HepG2 (cell line): ENCODE data around the gene C1orf74. TPM values are rescaled to one million over a fixed set of nuclear protein-coding genes. Genes with fewer than 3 reads are reported as not detected.

ENCODE experiments used
- ARNT ChIP-seq: fragments of 450-650 bp; IDR thresholded peaks from 2 replicates; pipeline ENCODE4 v1.6.1; 2017
- MTA1 ChIP-seq: sonication (generic); formaldehyde crosslinking; IDR thresholded peaks from 2 replicates; pipeline ENCODE4 v1.4.0; 2020; ENCODE audit warnings: missing genetic modification reagents, mild to moderate bottlenecking, borderline replicate concordance
- RBAK ChIP-seq: sonication (generic); formaldehyde crosslinking; IDR thresholded peaks from 2 replicates; pipeline ENCODE4 v1.5.1; 2020; ENCODE audit warnings: mild to moderate bottlenecking, missing genetic modification reagents
- ZNF143 ChIP-seq: sonication (generic); formaldehyde crosslinking; IDR thresholded peaks from 2 replicates; pipeline ENCODE4 v1.4.0; 2020; ENCODE audit warnings: missing genetic modification reagents
- ZNF160 ChIP-seq: sonication (generic); formaldehyde crosslinking; IDR thresholded peaks from 2 replicates; pipeline ENCODE4 v1.8.0; 2022; ENCODE audit warnings: mild to moderate bottlenecking, inconsistent platforms, missing genetic modification reagents
- ZNF367 ChIP-seq: sonication (generic); formaldehyde crosslinking; IDR thresholded peaks from 2 replicates; pipeline ENCODE4 v1.4.0; 2020; ENCODE audit warnings: missing genetic modification reagents, borderline replicate concordance
- ZNF878 ChIP-seq: sonication (generic); formaldehyde crosslinking; IDR thresholded peaks from 2 replicates; pipeline ENCODE4 v1.8.1; 2023; ENCODE audit warnings: mild to moderate bottlenecking, missing genetic modification reagents, moderate library complexity
- ZSCAN31 ChIP-seq: sonication (generic); formaldehyde crosslinking; IDR thresholded peaks from 2 replicates; pipeline ENCODE4 v1.5.0; 2020; ENCODE audit warnings: low read depth, mild to moderate bottlenecking, missing genetic modification reagents
- polyA plus RNA-seq, 8 experiments: library from polyadenylated mRNA; depleted of rRNA in 3 of 8; stranded (reverse) in 7 of 8; unstranded in 1 of 8; fragments of >200 nt; fragmentation: Illumina TruSeq in 4 of 8; extraction: Trizol in 4 of 8; gene quantifications; 2 replicates each; pipeline versions ENCODE4 v1.2.1 to v1.2.3, GENCODE V29; 2011 to 2016; ENCODE audit warnings: low read depth in 4 of 8, missing spikeins in 1 of 8, mixed read lengths in 1 of 8; ENCODE audit not compliant: insufficient read depth in 1 of 8
- total RNA-seq, 5 experiments: library from RNA; depleted of rRNA; stranded (reverse); fragments of >200 nt; fragmentation: Illumina TruSeq; extraction: Trizol; gene quantifications; 2 replicates each; pipeline ENCODE4 v1.2.3, GENCODE V29; 2016; ENCODE audit warnings: low read depth in 1 of 5
- TF ChIP-seq, protein P1 (sequence below), 2 experiments: sonication (generic) in 1 of 2; formaldehyde crosslinking in 1 of 2; IDR thresholded peaks; 2 replicates each; pipeline versions ENCODE4 v1.4.0 to v1.6.1; 2016 to 2020; ENCODE audit warnings: borderline replicate concordance in 1 of 2, low read depth in 1 of 2, mild to moderate bottlenecking in 1 of 2, missing genetic modification reagents in 1 of 2
- TF ChIP-seq, protein P2 (sequence below): sonication (generic); formaldehyde crosslinking; conservative IDR thresholded peaks from 2 replicates; pipeline ENCODE4 v1.8.0; 2022; ENCODE audit warnings: low read depth, missing genetic modification reagents
- TF ChIP-seq, protein P3 (sequence below): sonication (generic); formaldehyde crosslinking; IDR thresholded peaks from 2 replicates; pipeline ENCODE4 v1.4.0; 2020; ENCODE audit warnings: mild to moderate bottlenecking, missing genetic modification reagents
- TF ChIP-seq, protein P4 (sequence below): sonication (generic); formaldehyde crosslinking; IDR thresholded peaks from 2 replicates; pipeline ENCODE4 v1.5.1; 2020; ENCODE audit warnings: missing genetic modification reagents, mild to moderate bottlenecking, borderline replicate concordance
- TF ChIP-seq, protein P5 (sequence below): sonication (generic); formaldehyde crosslinking; IDR thresholded peaks from 2 replicates; pipeline ENCODE4 v1.4.0; 2020; ENCODE audit warnings: mild to moderate bottlenecking, missing genetic modification reagents, borderline replicate concordance

The C1orf74 gene
- total and polyA plus RNA-seq, 2 of the 13 experiments (the other 11 are each of a cell fraction or from before 2014, with no cell fraction given): 0.33 to 0.71 TPM

DNA sequence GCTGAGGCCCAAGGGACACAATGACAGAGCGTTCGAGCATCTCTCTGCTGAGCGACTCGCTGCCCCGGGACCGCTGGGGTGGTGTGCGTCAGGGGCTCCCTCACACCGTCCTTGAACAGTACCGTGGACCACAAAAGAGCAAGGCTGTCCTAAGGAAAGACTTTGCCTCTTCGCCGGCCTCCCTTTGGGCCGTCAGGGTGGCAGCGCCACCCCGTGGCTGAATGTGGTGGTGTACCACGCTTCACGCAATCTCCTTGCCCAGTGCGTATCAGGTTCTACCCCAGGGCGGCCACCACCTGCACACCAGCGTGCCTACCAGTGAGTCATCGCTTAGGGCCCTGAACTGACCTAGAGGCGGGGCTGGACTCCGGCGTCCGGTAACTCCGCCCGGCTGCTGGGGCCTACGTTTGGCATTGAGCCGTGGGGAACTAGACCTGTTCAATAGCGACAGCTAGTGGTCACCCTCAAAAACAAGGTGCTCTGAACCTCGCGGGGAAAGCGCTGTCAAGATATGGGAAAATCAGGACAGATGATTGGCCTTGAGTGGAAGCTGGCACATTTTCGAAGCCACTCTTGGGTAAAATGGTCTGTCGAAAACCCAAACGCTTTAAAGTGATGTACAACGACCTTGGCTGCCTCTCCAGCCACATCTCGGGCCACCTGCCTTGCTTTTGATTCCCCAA, 36.6 kb downstream of the C1orf74 start (continued):
- TF ChIP-seq, protein P1, sequence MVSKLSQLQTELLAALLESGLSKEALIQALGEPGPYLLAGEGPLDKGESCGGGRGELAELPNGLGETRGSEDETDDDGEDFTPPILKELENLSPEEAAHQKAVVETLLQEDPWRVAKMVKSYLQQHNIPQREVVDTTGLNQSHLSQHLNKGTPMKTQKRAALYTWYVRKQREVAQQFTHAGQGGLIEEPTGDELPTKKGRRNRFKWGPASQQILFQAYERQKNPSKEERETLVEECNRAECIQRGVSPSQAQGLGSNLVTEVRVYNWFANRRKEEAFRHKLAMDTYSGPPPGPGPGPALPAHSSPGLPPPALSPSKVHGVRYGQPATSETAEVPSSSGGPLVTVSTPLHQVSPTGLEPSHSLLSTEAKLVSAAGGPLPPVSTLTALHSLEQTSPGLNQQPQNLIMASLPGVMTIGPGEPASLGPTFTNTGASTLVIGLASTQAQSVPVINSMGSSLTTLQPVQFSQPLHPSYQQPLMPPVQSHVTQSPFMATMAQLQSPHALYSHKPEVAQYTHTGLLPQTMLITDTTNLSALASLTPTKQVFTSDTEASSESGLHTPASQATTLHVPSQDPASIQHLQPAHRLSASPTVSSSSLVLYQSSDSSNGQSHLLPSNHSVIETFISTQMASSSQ (IDR thresholded peaks at IDR 0.05; ENCODE audit: low read depth): no peak
- TF ChIP-seq, protein P1 (CRISPR knock-in tag; IDR thresholded peaks at IDR 0.05; ENCODE audit: borderline replicate concordance): no peak
- TF ChIP-seq ZSCAN31 (CRISPR knock-in tag) (no peak), ZNF878 (CRISPR knock-in tag) (no peak), ZNF143 (CRISPR knock-in tag) (no peak), RBAK (CRISPR knock-in tag) (no peak), MTA1 (CRISPR knock-in tag) (peak; percentile 76; the same call in 1 of the 2 replicates), ZNF160 (CRISPR knock-in tag) (no peak), ZNF367 (CRISPR knock-in tag) (no peak), ARNT (no peak)
- TF ChIP-seq, protein P2, sequence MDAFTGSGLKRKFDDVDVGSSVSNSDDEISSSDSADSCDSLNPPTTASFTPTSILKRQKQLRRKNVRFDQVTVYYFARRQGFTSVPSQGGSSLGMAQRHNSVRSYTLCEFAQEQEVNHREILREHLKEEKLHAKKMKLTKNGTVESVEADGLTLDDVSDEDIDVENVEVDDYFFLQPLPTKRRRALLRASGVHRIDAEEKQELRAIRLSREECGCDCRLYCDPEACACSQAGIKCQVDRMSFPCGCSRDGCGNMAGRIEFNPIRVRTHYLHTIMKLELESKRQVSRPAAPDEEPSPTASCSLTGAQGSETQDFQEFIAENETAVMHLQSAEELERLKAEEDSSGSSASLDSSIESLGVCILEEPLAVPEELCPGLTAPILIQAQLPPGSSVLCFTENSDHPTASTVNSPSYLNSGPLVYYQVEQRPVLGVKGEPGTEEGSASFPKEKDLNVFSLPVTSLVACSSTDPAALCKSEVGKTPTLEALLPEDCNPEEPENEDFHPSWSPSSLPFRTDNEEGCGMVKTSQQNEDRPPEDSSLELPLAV (CRISPR knock-in tag): no peak
- TF ChIP-seq, protein P3, sequence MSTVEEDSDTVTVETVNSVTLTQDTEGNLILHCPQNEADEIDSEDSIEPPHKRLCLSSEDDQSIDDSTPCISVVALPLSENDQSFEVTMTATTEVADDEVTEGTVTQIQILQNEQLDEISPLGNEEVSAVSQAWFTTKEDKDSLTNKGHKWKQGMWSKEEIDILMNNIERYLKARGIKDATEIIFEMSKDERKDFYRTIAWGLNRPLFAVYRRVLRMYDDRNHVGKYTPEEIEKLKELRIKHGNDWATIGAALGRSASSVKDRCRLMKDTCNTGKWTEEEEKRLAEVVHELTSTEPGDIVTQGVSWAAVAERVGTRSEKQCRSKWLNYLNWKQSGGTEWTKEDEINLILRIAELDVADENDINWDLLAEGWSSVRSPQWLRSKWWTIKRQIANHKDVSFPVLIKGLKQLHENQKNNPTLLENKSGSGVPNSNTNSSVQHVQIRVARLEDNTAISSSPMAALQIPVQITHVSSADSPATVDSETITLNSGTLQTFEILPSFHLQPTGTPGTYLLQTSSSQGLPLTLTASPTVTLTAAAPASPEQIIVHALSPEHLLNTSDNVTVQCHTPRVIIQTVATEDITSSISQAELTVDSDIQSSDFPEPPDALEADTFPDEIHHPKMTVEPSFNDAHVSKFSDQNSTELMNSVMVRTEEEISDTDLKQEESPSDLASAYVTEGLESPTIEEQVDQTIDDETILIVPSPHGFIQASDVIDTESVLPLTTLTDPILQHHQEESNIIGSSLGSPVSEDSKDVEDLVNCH (CRISPR knock-in tag): no peak
- TF ChIP-seq, protein P4, sequence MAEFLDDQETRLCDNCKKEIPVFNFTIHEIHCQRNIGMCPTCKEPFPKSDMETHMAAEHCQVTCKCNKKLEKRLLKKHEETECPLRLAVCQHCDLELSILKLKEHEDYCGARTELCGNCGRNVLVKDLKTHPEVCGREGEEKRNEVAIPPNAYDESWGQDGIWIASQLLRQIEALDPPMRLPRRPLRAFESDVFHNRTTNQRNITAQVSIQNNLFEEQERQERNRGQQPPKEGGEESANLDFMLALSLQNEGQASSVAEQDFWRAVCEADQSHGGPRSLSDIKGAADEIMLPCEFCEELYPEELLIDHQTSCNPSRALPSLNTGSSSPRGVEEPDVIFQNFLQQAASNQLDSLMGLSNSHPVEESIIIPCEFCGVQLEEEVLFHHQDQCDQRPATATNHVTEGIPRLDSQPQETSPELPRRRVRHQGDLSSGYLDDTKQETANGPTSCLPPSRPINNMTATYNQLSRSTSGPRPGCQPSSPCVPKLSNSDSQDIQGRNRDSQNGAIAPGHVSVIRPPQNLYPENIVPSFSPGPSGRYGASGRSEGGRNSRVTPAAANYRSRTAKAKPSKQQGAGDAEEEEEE (CRISPR knock-in tag): no peak
- TF ChIP-seq, protein P5, sequence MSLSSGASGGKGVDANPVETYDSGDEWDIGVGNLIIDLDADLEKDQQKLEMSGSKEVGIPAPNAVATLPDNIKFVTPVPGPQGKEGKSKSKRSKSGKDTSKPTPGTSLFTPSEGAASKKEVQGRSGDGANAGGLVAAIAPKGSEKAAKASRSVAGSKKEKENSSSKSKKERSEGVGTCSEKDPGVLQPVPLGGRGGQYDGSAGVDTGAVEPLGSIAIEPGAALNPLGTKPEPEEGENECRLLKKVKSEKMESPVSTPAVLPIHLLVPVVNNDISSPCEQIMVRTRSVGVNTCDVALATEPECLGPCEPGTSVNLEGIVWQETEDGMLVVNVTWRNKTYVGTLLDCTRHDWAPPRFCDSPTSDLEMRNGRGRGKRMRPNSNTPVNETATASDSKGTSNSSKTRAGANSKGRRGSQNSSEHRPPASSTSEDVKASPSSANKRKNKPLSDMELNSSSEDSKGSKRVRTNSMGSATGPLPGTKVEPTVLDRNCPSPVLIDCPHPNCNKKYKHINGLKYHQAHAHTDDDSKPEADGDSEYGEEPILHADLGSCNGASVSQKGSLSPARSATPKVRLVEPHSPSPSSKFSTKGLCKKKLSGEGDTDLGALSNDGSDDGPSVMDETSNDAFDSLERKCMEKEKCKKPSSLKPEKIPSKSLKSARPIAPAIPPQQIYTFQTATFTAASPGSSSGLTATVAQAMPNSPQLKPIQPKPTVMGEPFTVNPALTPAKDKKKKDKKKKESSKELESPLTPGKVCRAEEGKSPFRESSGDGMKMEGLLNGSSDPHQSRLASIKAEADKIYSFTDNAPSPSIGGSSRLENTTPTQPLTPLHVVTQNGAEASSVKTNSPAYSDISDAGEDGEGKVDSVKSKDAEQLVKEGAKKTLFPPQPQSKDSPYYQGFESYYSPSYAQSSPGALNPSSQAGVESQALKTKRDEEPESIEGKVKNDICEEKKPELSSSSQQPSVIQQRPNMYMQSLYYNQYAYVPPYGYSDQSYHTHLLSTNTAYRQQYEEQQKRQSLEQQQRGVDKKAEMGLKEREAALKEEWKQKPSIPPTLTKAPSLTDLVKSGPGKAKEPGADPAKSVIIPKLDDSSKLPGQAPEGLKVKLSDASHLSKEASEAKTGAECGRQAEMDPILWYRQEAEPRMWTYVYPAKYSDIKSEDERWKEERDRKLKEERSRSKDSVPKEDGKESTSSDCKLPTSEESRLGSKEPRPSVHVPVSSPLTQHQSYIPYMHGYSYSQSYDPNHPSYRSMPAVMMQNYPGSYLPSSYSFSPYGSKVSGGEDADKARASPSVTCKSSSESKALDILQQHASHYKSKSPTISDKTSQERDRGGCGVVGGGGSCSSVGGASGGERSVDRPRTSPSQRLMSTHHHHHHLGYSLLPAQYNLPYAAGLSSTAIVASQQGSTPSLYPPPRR: peak; percentile 52; the same call in 1 of the 2 replicates
